IPS-11a (cell line): ENCODE data around the gene GTF2I.
"Not testable (repeated sequence)": the region's sequence is repeated elsewhere in the genome, so short reads cannot be mapped to it uniquely, and the experiment has no call there.

Experiments used
- H3K4me3 ChIP-seq: one replicate; pipeline ENCODE4 v1.5.1; 2013; ENCODE audit warnings: low read depth, low read length, control low read depth

GTF2I gene

GRCh38 chr7:74657692-74658177 lies at the start of gene GTF2I:
GTF2I (plus strand) TSS chr7:74657718; CDS start chr7:74689129, 31,411 bp downstream.
- H3K4me3 ChIP-seq: peak within 1 kb of the TSS; percentile 83

DNA sequence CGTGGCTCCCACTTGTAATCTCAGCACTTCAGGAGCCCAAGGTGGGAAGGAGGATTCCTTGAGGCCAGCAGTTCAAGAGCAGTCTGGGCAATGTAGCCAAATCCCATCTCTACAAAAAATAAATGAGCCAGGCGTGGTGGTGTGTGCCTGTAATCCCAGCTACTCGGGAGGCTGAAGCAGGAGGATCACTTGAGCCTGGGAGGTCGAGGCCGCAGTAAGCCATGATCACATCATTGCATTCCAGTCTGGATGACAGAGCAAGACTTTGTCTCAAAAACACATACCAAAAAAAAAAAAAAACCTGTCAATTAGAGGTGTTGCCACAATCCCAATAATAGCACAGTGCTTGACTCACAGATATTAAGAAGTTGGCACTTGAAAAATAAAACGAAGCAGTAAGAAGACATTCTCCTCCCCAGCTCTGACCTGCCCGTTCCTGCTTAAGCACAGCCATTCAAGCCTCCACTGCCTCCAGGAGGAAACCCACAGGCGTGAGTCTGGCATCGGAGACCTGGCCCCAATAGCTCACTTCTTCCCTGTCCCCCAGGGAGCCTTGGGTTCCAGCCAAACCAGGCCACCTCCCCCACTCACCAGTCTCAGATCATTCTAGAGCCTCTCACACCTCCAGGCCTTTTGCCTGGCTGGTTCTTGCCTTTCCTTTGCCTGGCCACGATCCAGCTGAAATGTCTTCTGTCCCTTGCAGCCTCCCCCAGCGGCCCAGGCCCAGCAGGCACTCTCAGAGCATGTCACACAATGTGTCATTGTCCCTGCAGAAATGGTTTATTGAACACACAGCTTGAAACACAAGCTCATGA lies 45.3 kb upstream of the GTF2I start:
- no peak overlapping the region for H3K4me3 ChIP-seq

GRCh38 chr7:74615933-74616780 lies 41.4 kb upstream of the GTF2I start:
- no peak overlapping the region for H3K4me3 ChIP-seq

- H3K4me3 ChIP-seq: no peak overlapping the region
Measured at GRCh38 chr7:74617180-74617744, 40.3 kb upstream of the GTF2I start.

DNA sequence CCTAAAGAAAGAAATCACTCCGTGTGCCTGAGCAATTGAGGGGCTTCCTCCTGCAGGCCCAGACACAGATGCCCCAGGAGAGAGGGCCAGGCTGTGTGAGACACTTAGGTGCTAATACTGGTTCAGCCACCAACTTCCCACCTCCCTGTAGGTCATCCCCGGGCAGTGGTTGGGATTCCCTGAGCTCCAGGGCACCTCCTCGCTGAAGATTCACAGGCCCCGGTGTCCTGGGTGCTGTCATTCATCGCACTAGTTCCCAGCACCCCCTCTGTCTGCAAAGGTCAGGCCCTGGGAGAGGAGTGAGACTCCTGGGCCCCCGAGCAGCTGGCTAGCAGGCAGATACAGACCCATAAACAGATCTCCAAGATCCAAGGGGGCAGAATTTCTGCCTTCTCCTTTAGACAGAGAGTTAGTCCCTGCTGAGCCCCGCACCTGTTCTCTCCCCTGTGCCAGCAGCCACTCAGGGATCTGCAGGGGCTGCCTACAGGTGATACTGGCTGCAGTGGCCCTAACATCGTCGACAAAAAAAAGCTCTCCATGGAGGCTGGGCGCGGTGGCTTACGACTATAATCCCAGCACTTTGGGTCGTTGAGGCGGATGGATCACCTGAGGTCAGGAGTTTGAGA lies 38.2 kb upstream of the GTF2I start:
- no peak overlapping the region for H3K4me3 ChIP-seq

- H3K4me3 ChIP-seq: no peak overlapping the region
Measured at GRCh38 chr7:74622228-74622749, 35.2 kb upstream of the GTF2I start.

- H3K4me3 ChIP-seq: no peak overlapping the region
Measured at GRCh38 chr7:74623135-74623534, 34.4 kb upstream of the GTF2I start.

- H3K4me3 ChIP-seq: no peak overlapping the region
Measured at GRCh38 chr7:74625446-74625845, 32.1 kb upstream of the GTF2I start.

- no peak overlapping the region for H3K4me3 ChIP-seq
Measured at GRCh38 chr7:74627661-74628411, 29.7 kb upstream of the GTF2I start.

DNA sequence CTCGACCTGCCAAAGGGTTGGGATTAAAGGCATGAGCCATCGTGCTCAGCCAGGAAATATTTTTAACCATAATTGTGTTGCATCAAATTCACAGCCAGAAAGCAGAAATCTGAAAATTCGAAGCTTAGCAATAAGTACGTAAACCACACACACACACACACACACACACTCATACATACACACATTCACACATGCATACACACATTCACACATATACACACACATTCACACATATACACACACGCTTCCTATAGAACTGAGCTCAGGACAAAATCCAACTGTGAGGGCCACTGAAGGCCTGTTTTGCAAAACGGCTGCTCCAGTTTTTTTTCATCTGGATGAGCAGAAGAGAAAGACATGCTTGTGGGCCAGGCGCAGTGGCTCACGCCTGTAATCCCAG lies 25.0 kb upstream of the GTF2I start:
- no peak overlapping the region for H3K4me3 ChIP-seq

- no peak overlapping the region for H3K4me3 ChIP-seq
Measured at GRCh38 chr7:74633451-74633921, 24.0 kb upstream of the GTF2I start.

DNA sequence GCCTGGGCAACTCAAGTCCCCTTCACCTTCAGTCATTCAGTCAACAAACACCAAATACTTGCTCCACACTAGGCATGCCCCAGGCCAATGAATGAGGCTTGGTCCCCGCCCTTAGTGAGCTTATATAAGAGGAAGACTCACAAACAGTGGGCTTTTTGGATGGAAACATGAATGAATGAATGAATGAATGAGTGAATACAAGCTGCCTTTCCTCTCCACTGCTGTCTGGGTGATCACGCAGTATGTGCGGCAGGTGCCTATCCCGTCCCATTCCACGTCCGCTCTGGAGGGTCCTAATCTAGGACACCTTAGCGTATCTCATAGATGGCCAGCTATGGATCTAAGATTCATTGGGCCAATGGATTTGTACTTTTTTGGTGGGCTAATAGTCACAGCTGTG lies 19.8 kb upstream of the GTF2I start:
- H3K4me3 ChIP-seq: no peak overlapping the region

DNA sequence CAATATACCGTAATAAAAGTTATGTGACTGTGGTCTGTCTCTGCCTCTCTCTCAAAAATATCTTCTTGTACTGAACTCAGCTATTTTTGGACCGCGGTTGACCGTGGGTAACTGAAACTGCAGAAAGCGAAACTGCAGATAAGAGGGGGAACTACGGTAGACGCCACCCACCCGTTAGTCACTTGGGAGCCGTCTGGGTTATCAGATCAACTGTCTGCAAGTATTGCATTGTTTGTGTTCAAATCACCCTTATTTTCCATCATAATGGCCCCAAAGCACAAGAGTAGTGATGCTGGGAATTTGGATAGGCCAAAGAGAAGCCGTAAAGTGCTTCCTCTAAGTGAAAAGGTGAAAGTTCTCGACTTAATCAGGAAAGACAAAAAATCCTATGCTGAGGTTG lies 7.5 kb upstream of the GTF2I start:
- not testable (repeated sequence) for H3K4me3 ChIP-seq

GRCh38 chr7:74650493-74651132 lies 6.9 kb upstream of the GTF2I start:
- peak overlapping the region; percentile 18 for H3K4me3 ChIP-seq

GRCh38 chr7:74651133-74651504 lies 6.4 kb upstream of the GTF2I start:
- not testable (repeated sequence) for H3K4me3 ChIP-seq

DNA sequence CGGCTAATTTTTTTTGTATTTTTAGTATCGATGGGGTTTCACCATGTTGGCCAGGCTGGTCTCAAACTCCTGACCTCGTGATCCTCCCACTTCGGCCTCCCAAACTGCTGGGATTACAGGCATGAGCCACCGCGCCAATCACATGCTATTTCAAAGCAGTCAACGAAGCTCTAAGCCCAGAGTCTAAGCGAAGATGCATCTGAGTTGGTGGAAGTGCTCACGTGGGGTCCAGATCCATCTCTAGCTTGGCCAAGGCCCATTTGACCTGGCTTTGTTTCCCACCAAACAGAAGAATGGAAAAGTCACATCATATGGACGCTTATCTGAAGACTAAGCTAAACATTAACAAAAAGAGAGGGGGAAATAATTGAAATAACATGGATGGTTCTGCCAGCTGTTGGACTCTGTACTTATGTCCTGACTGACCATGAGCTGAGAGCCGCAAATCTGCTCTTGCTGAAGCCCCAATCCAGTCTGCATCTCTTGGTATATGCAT lies 3.8 kb upstream of the GTF2I start:
- no peak overlapping the region for H3K4me3 ChIP-seq

- H3K4me3 ChIP-seq: no peak overlapping the region
Measured at GRCh38 chr7:74654811-74655210, 2.7 kb upstream of the GTF2I start.

DNA sequence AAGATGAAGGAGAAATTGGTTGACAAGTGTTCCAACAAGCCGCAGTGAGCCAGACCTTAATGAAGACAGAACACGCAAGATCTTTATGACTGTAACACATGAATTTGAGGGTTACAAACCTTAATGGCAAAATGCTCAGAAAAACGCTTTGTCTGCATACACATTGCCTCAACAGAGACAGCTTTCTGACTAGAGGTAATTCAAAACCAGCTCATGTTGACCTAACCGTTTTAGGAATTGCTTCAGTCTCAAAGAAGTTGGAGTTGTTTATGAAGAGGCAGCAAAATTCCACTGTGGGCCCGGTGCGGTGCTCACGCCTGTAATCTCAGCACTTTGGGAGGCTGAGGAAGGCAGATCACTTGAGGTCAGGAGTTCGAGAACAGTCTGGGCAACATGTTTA lies 2.2 kb upstream of the GTF2I start:
- no peak overlapping the region for H3K4me3 ChIP-seq

- H3K4me3 ChIP-seq: no peak overlapping the region
Measured at GRCh38 chr7:74655768-74656440, 1.6 kb upstream of the GTF2I start.
